Measurements from ENCODE around the gene TBC1D16.
A peak's percentile ranks its signal among the peaks of the same experiment; 100 is the strongest.

The TBC1D16 gene

DNA sequence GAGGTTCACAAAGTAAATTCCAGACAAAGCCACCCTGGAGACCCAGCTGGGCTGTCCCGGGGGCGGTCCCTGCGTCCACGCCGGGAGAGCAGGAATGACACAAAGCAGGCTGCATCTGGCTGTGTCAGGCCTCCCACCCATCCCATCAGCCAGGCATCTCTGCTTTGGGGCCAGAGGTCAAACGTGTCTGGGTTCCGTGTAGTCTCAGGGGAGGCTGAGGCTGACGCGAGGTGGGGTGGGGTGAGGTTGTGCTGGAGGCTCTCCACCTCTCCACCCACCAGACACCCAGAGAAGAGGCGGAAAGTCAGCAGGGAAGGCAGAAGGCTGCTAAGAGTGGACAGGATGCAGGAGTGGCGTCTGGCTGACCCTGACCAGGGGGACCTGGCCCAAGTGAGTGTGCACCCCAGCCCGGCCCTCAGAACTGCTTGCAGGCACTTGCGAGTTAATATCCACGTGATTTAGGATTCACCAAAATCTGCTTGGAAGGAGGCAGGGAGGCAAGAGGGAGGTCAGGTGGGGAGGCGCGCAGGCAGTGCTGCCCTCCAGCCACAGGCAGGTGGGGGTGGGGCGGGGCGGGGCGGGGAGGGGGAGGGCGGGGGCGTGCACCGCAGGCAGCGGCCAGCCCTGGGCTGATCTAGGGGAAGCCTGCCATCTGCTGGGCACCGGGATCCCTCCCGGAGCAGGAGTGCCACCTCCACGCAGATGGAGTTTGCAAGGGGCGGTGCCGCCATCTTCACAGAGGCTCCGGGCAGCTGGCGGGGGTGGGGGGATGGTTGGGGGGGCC is 44.3 kb downstream of the TBC1D16 start:
- peak overlapping the region; percentile 85 for H3K27ac ChIP-seq
- TF ChIP-seq, protein P1, sequence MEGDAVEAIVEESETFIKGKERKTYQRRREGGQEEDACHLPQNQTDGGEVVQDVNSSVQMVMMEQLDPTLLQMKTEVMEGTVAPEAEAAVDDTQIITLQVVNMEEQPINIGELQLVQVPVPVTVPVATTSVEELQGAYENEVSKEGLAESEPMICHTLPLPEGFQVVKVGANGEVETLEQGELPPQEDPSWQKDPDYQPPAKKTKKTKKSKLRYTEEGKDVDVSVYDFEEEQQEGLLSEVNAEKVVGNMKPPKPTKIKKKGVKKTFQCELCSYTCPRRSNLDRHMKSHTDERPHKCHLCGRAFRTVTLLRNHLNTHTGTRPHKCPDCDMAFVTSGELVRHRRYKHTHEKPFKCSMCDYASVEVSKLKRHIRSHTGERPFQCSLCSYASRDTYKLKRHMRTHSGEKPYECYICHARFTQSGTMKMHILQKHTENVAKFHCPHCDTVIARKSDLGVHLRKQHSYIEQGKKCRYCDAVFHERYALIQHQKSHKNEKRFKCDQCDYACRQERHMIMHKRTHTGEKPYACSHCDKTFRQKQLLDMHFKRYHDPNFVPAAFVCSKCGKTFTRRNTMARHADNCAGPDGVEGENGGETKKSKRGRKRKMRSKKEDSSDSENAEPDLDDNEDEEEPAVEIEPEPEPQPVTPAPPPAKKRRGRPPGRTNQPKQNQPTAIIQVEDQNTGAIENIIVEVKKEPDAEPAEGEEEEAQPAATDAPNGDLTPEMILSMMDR (IDR thresholded peaks at IDR 0.05), result peak; percentile 70
- peaks cover 46 to 51% of the 10 kb centered on the region in 2 experiments for H3K4me1 ChIP-seq (ENCODE audit: control insufficient read depth in 1 of 2, insufficient read depth in 1 of 2, low read depth in 1 of 2, low read length in 1 of 2)

DNA sequence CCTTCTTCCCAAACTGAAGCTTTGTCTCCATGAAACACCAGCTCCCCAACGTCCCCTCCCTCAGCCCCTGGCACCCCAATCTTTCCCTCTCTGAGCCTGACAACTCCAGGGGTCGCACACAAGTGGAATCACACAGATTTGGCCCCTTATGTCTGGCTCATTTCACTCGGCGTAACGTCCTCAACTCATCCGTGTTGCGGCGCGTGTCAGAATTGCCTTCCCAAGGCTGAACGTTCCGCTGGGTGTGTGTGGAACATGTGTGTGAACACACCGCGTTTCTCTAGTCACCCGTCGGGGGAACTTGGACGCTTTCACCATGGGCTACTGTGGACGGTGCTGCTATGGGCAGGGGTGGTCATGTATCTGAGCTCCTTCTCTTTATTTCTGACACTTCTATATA is 45.0 kb downstream of the TBC1D16 start:
- Histone ChIP-seq H3K27ac (no peak overlapping the region), H3K4me3 (ENCODE audit: low read depth in 1 of 2, low read length in 1 of 2) (no peak overlapping the region), H3K9me3 (no peaks in the 10 kb centered on the region), H3K4me1 (ENCODE audit: control insufficient read depth in 1 of 2, insufficient read depth in 1 of 2, low read depth in 1 of 2, low read length in 1 of 2) (peaks cover 40 to 44% of the 10 kb centered on the region in 2 experiments), H3K36me3 (no peaks in the 10 kb centered on the region), H3K27me3 (peaks cover 74% of the 10 kb centered on the region)
- TF ChIP-seq, protein P1 (IDR thresholded peaks at IDR 0.05), result no peak

More for the DNA sequence above, 44.3 kb downstream of the TBC1D16 start:
- no peaks in the 10 kb centered on the region for H3K36me3 ChIP-seq
- peak overlapping the region; percentile 65 to 70 for H3K4me3 ChIP-seq (ENCODE audit: low read depth in 1 of 2, low read length in 1 of 2)
- H3K9me3 ChIP-seq, result no peaks in the 10 kb centered on the region
- H3K27me3 ChIP-seq, result peaks cover 68% of the 10 kb centered on the region

DNA sequence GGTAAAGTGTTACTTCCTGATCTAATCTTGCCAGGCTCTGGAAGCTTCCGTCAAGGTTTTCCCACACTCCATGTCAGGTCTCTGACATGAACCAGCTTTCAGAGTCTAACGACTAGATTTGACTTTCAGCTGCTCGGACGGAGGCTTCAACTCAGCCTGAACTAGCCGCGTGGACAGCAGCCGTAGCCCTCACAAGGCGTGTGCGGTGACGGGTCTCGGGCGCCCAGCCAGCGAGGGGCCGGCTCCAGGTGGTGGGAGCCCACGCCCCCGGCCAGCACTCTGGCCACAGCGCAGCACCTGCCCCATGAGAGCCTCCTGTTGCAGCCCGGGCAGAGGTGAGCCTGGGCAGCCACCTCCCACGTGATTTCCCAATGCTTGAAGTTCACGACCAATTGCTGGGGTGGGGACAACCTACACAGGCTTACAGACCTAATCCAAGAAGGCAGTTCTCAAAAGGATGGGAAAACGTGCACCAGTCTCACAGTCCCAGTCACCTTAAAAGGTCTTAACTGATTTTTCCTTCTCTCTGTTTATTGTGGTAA is 45.5 kb downstream of the TBC1D16 start:
- H3K27me3 ChIP-seq, result peaks cover 80% of the 10 kb centered on the region
- peaks cover 34 to 38% of the 10 kb centered on the region in 2 experiments for H3K4me1 ChIP-seq (ENCODE audit: control insufficient read depth in 1 of 2, insufficient read depth in 1 of 2, low read depth in 1 of 2, low read length in 1 of 2)
- no peak overlapping the region for H3K27ac ChIP-seq
- H3K9me3 ChIP-seq, result no peaks in the 10 kb centered on the region
- H3K4me3 ChIP-seq (ENCODE audit: low read depth in 1 of 2, low read length in 1 of 2), result no peak overlapping the region
- TF ChIP-seq, protein P1 (IDR thresholded peaks at IDR 0.05), result no peak
- H3K36me3 ChIP-seq, result no peaks in the 10 kb centered on the region

DNA sequence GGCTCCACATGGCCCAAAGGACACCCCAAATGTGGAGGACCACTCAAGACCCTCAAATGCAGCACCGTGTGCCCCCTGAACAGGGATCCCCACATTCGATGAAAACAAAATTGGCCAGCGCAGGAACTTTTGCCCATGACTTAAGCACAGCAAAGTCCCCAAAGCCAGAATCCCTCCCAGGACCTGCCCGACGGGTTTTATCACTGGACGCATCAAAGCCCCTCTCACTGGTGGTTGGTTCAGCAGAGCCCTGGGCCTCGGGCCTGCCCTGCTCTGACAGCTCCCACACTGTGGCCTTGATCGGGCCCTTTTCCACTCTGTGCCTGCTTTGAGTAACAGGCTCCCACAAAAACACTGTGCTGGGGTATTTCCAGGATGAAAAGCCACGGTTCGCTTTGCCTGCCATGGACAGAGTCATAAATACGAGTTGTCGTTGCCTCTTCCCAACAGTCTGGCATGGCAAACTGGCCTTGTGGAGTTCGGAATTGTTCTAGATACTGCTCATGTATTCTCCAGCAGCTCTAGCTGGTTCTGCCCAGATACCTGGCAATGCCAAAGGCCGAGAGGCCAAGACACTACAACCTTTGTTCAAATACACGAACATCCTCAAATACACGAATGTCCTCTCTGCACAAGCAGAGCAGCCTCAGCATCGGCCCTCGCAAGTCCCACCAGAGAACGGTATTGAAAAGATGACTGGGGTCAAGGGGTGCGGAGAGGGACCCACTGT is 46.4 kb downstream of the TBC1D16 start:
- Histone ChIP-seq H3K27me3 (peaks cover 85% of the 10 kb centered on the region), H3K36me3 (no peaks in the 10 kb centered on the region), H3K4me3 (ENCODE audit: low read depth in 1 of 2, low read length in 1 of 2) (no peak overlapping the region), H3K4me1 (ENCODE audit: control insufficient read depth in 1 of 2, insufficient read depth in 1 of 2, low read depth in 1 of 2, low read length in 1 of 2) (peaks cover 25 to 30% of the 10 kb centered on the region in 2 experiments), H3K9me3 (no peaks in the 10 kb centered on the region), H3K27ac (no peak overlapping the region)
- TF ChIP-seq, protein P1 (IDR thresholded peaks at IDR 0.05), result no peak

DNA sequence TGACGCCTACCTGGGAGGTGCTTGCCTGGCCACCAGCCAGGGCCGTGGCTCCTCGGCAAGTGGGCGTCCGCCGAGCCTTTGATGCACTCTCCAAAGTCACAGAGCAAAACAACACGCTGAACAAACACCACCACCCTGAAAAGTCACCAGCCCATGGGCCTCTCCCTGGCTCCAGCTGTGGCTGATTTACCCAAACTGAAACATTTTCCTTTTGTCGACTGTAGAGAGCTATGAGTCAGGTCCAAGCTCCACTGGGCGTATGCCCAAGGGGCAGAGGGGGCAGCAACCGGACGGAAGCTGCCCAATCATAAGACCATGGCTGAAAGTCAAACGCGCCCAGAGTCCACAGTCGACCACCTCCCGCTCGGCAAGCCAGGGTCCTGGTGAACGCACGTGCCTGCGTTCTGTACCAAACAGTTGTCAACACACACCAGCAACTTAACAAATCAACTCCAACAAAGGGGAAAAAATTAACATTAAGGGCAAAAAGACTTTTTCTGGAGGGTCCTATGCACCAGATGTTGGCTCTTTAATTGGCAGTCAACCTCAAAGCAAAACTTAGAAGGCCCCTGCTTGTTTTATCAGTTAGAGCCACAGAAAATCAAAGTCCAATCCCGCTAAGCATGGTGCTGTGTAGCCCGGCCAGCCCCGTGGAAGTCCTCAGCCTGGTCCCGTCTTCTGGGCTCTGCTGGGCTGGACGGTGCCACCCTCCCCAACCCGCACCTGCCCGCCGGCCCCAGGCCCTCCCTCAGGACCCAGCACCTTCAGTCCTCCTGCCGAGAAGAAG is 47.3 kb downstream of the TBC1D16 start:
- H3K36me3 ChIP-seq, result no peaks in the 10 kb centered on the region
- TF ChIP-seq, protein P1 (IDR thresholded peaks at IDR 0.05), result no peak

More for the DNA sequence above, 47.3 kb downstream of the TBC1D16 start:
- Histone ChIP-seq H3K9me3 (no peaks in the 10 kb centered on the region), H3K4me3 (ENCODE audit: low read depth in 1 of 2, low read length in 1 of 2) (no peak overlapping the region), H3K4me1 (ENCODE audit: control insufficient read depth in 1 of 2, insufficient read depth in 1 of 2, low read depth in 1 of 2, low read length in 1 of 2) (peaks cover 16 to 21% of the 10 kb centered on the region in 2 experiments), H3K27me3 (peaks cover 85% of the 10 kb centered on the region), H3K27ac (no peak overlapping the region)
